Ammon's horn (tissue), 1 donor: ENCODE measurements around the gene ZNF117.
"Not testable (repeated sequence)": the region's sequence is repeated elsewhere in the genome, so short reads cannot be mapped to it uniquely, and the experiment has no call there.

ENCODE experiments used
- DNase-seq: peaks from one replicate; pipeline ENCODE4 v3.0.0-alpha.2; 2016; ENCODE audit warnings: low spot score

Gene ZNF117

DNA sequence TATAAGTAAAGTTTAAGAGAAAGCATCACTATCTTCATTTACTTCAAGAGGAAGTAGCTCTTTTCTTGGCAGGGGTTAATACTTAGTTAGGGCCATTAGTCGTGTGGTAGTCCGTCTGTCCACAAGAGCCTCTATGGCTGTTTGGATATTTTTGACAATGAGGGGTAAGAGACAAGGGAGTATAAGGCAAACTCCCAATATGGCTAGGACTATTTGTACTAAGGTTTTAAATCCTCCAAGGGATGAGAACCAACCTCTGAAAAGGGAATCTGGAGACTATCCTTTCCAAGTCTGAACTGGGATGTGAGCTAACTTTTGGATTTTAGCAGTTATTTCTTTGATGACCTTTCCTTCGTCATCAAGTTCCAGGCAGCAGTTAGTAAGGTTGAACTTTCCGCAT, at the start of gene ZNF117:
ZNF117 (minus strand) TSS at position 101 of the 400 bp plus-strand sequence.
- DNase-seq, result no peak

DNA sequence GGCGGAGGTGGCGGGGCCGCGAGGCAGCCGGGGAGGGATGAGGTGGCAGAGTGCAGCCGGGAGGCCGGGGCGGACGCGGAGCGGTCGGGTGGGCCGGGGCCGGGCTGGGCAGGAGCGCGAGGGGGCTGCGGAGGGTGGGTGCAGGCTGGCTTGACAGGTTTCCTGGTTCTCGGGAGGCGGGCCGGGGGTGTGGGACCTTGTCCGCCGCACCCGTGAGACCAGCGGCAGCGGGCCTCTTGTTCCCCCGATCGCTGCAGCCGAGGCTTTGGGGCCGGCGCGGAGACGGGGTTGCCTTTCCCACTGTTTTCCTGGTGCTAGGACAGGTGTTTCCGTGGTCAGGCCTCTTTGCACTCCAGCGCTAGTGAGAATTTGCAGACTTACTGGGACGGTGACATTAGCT, 47.9 kb upstream of the ZNF117 start:
- peak; percentile 37 for DNase-seq

GRCh38 chr7:65037740-65038688, 47.2 kb upstream of the ZNF117 start:
- peak; percentile 96 for DNase-seq

DNA sequence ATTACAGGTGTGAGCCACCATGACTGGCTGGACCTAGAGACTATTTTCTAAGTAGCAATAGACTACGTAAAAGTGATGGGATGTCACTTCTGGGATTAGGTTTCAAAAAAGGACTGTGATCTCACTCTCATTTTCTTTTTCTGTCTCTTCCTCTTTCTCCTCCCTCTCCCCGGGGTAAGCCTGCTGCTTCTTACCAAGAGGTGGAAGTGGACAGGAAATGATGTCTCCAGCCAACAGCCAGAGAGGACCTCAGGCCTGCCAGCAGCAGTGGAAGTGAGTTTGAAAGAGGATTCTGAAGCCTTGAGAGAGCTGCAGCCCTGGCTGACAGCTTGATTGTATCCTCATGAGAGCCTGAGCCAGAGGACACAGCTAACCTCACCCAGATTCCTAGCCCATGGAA, 45.7 kb upstream of the ZNF117 start:
- peak; percentile 56 for DNase-seq

DNA sequence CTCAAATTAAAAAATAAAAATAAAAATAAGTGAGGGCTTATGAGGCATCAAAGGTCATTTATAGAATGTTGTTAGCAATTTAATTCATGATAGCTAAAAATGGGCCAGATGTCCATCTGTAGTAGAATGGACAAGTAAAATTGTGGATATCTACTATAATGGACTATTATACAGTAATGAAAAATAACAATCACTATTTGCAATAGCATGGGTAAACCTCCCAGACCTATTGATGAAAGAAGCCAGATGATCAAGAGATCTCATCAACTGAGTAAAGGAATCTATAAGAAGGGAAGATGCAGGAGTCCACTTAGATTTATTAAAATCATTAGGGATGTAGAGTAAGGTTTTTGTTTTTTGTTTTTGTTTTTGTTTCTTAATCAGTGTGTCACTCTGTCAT, 44.6 kb upstream of the ZNF117 start:
- not testable (repeated sequence) for DNase-seq

- DNase-seq, result not testable (repeated sequence)
Observed at GRCh38 chr7:65034120-65034782, 43.4 kb upstream of the ZNF117 start.

DNA sequence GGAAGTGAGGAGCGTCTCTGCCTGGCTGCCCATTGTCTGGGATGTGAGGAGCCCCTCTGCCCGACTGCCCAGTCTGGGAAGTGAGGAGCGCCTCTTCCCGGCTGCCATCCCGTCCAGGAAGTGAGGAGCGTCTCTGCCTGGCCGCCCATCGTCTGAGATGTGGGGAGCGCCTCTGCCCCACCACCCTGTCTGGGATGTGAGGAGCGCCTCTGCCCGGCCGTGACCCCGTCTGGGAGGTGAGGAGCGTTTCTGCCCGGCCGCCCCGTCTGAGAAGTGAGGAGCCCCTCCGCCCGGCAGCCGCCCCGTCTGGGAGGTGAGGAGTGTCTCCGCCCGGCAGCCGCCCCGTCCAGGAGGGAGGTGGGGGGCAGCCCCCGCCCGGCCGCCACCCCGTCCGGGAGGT, 42.6 kb upstream of the ZNF117 start:
- not testable (repeated sequence) for DNase-seq

DNA sequence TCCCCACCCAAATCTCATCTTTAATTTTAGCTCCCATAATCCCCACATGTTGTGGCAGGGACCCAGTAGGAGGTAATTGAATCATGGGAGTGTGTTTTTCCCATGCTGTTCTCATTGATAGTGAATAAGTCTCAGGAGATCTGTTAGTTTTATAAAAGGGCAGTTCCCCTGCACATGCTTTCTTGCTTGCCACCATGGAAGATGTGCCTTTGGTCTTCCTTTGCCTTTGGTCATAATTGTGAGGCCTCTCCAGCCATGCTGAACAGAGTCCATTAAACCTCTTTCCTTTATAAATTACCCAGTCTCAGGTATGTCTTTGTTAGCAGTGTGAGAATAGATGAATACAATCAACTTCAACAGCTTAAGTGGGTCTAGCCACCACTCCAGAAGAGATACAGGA, 34.2 kb upstream of the ZNF117 start:
- not testable (repeated sequence) for DNase-seq

GRCh38 chr7:65020978-65021377, 30.1 kb upstream of the ZNF117 start:
- DNase-seq, result not testable (repeated sequence)

DNA sequence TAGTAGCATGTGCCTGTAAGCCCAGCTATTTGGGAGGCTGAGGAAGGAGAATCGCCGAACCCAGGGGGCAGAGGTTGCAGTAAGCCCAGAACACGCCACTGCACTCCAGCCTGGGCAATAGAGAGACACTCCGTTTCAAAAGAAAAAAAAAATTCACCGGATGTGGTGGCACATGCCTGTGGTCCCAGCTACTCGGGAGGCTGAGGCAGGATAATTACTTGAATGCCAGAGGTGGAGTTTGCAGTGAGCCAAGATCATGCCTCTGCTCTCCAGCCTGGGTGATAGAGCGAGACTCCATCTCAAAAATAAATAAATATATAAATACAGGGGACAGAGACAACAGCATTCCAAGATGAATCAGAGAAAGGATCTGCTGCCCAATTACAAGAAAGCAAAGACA, 19.0 kb upstream of the ZNF117 start:
- DNase-seq, result not testable (repeated sequence)

GRCh38 chr7:65009394-65009793, 18.6 kb upstream of the ZNF117 start:
- not testable (repeated sequence) for DNase-seq

GRCh38 chr7:65007036-65007435, 16.2 kb upstream of the ZNF117 start:
- DNase-seq, result peak; percentile 44

GRCh38 chr7:65006094-65006992, 15.5 kb upstream of the ZNF117 start, which contains the start of gene ERV3-1:
Gene ERV3-1 (minus strand): TSS chr7:65006687. CDS start chr7:64993026, 13,661 bp downstream.
- peak; percentile 99 for DNase-seq

GRCh38 chr7:65004575-65004974, 13.7 kb upstream of the ZNF117 start:
- no peak for DNase-seq

DNA sequence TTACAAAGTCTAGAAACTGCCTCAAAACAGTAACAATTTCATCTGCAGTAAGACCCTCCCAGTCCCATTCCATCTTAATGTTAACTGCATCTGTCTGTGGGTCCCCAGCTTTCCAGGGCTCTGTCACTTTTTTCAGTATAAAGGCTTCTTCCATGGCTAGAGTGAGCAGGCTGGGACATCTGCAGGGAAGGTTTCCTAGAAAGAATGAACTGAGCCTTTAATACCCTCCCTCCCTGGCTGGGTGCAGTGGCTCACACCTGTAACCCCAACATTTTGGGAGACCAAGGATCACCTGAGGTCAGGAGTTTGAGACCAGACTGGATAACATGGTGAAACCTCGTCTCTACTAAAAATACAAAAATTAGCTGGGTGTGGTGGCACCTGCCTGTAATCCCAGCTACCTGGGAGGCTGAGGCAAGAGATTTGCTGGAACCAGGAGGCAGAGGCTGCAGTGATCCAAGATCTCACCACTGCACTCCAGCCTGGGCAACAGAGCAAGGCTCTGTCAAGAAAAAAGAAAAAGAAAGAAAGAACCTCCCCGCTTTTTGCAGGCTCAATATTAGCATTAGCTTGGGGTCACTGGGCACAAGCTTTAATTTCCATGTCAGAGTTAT, 12.2 kb upstream of the ZNF117 start:
- DNase-seq, result no peak

- no peak for DNase-seq
Observed at GRCh38 chr7:65001291-65001814, 10.5 kb upstream of the ZNF117 start.

GRCh38 chr7:64999165-65000004, 8.5 kb upstream of the ZNF117 start:
- DNase-seq, result peak; percentile 8

DNA sequence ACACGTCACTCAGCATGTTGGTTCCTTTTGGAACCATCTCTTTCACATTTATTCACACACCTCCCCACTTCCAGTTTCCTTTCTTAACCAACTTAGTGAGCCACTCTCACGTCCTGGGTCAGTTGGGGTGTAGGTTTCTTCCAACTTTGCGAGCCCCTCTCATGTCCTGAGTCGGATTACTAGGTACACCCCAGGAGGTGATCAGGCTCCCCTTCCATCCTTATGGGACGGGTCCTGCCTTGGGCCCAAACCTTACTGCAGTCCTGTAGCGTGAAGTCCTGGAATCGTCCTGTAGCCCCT, 8.0 kb upstream of the ZNF117 start:
- no peak for DNase-seq

GRCh38 chr7:64997927-64998391, 7.1 kb upstream of the ZNF117 start:
- DNase-seq, result no peak

DNA sequence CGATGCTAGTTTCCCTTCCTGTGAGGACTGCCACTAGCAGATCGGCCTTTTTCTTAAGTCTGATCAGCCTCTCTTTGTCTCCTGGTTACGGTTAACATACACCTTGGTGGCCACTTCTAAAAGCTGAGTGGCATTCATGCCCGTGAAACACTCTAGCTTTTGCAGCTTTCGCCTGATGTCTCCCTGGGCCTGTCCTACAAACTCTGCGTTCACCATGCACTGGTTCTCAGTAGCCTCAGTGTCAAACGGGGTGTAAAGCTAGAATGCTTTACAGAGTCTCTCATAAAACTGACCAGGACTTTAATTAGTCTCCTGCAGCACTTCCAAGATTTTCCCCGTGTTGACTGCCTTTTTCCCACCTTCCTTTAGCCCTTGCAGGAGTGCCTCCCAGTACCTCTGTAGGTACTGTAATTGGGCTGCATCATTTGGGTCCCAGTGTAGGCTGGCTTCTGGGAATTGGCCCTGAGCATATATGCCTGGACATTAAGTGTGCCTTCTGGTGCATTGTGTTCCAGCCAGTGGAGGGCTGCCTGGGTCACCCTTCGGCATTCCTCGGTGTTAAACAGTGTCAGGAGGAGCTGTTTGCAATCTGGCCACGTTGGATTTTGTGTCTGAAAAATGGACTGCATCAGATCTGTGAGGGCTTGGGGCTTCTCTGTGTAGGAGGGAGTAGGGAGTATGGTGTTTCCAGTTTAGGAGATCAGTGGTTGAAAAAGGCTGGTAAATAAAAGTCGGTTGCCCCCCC, 6.5 kb upstream of the ZNF117 start:
- no peak for DNase-seq
